Measurements from ENCODE around the gene SCART1.
"Not testable (repeated sequence)": the region's sequence is repeated elsewhere in the genome, so short reads cannot be mapped to it uniquely, and the experiment has no call there.

Gene SCART1

DNA sequence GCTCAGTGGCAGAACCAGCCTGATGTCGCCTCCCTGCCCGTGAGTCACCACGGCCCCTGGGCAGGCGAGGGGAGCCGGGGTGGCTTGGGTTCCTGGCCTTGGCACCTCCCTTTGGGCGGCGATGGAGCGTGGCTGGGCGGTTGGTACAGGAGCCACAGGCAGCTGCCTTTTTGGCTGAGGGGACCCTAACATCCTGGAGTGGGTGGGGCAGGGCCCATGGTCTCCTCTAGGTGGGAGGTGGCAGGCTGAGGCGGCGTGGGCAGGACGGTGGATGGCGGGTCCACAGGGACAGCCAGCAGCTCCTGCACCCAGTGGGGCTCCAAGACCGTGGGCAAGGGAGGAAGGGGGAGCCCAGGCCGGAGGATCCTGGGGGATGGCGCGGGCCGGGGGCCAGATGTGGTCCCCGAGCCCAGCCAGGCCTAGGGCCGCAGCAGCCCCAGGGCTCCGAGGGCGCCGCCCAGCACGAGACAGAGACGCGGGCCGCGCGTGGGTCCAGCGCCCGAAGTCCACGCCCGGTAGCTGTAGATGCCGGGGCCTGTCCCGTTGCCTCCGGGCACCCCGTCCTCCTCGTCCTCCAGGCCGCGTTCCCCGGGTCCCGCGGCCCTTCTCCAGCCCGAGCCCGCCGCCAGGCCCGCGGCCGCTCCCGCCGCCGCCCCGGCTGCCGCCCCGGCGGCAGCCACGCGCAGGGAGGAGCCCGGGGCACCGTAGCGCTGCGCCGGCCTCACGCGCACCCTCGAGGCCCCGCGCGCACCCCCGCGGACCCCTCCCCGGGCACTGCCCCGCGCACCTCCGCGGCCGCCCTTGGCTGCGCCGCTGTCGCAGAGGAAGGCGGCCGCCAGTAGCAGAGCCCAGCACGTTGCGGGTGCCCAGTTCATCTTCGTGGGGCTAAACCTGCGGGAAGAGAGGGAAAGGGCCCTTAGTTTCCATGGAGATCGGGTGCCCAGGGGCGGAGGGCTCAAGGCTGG, 30.7 kb upstream of the SCART1 start:
- Mint-ChIP-seq H3K36me3 (ENCODE audit: low read depth) (no peaks in the 10 kb centered on the region), H3K4me3 (no peak overlapping the region), H3K4me1 (ENCODE audit: low read depth) (no peaks in the 10 kb centered on the region), H3K27me3 (ENCODE audit: low read depth) (no peaks in the 10 kb centered on the region), H3K9me3 (no peaks in the 10 kb centered on the region), H3K27ac (no peak overlapping the region)

DNA sequence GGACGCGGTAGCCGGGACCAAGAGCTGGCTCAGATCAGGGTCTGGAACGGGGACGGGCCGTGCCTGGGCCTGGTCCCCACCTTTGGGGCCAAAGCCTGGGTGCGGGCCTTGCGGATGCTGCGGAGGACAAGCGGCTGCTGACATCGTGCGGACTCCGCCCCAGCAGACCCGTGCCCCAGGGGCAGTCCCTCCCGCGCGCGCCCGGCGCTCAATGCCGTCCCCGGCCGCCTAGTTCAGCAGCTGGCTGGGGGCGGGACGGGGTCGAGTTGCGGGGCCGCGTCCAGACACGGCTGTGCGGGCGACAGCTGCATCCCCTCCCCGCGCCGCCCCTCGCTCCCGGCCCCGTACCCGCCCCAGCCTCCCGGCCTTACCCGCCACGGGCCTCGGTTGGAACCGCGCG, 29.6 kb upstream of the SCART1 start:
- H3K4me1 Mint-ChIP-seq (ENCODE audit: low read depth); H3K4me3 Mint-ChIP-seq; H3K9me3 Mint-ChIP-seq; H3K27me3 Mint-ChIP-seq (ENCODE audit: low read depth); H3K27ac Mint-ChIP-seq; H3K36me3 Mint-ChIP-seq (ENCODE audit: low read depth): not testable (repeated sequence)

GRCh38 chr10:133424601-133425000, 29.1 kb upstream of the SCART1 start, which contains the start of gene SPRN:
SPRN (minus strand) TSS chr10:133424625; CDS start chr10:133423681, 944 bp downstream.
- not testable (repeated sequence) for H3K36me3 Mint-ChIP-seq (ENCODE audit: low read depth); H3K27ac Mint-ChIP-seq; H3K27me3 Mint-ChIP-seq (ENCODE audit: low read depth); H3K4me1 Mint-ChIP-seq (ENCODE audit: low read depth); H3K9me3 Mint-ChIP-seq; H3K4me3 Mint-ChIP-seq

- H3K9me3 Mint-ChIP-seq, result peaks cover 10% of the 10 kb centered on the region
- not testable (repeated sequence) for H3K27ac Mint-ChIP-seq; H3K4me1 Mint-ChIP-seq (ENCODE audit: low read depth); H3K4me3 Mint-ChIP-seq; H3K27me3 Mint-ChIP-seq (ENCODE audit: low read depth); H3K36me3 Mint-ChIP-seq (ENCODE audit: low read depth)
Measured at GRCh38 chr10:133429571-133429970, 24.2 kb upstream of the SCART1 start.

DNA sequence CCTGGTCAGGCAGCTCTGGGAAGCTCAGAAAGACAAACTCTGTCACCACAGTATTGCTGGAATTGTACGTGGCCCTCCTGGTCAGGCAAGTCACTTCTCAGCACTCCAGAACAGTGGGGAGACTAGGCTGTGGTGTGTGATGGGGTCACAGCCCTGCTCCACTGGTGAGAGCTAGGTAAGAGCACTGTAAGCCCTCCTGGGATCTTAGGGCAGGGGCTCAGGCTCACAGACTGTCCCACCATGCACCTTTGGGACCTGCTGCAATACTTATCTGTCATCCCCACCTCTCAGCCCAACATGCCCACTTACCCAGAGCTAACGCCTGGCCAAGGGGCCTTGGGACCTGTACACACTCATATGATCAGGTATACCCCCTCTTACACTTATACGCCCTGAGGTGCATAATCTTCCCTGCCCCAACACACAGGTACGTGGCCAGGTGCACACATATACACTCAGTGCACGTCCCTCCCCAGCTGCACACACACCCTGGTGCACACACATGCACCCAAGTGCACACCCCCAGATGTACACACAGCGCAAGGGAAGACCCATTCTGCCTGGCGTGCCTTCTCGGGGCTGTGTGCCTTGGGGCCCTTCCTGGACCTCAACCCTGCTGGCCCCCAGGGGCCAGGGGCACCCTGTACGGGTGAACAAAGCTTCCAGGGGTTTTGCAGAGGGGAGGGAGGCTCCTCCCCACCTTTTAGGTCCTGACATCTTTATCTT, 21.7 kb upstream of the SCART1 start:
- not testable (repeated sequence) for H3K27ac Mint-ChIP-seq; H3K4me3 Mint-ChIP-seq; H3K36me3 Mint-ChIP-seq (ENCODE audit: low read depth); H3K4me1 Mint-ChIP-seq (ENCODE audit: low read depth)
- peaks cover 11% of the 10 kb centered on the region for H3K27me3 Mint-ChIP-seq (ENCODE audit: low read depth)
- H3K9me3 Mint-ChIP-seq, result peaks cover 10% of the 10 kb centered on the region

- not testable (repeated sequence) for H3K4me1 Mint-ChIP-seq (ENCODE audit: low read depth); H3K27ac Mint-ChIP-seq; H3K4me3 Mint-ChIP-seq; H3K36me3 Mint-ChIP-seq (ENCODE audit: low read depth)
- peaks cover 10% of the 10 kb centered on the region for H3K9me3 Mint-ChIP-seq
- peaks cover 11% of the 10 kb centered on the region for H3K27me3 Mint-ChIP-seq (ENCODE audit: low read depth)
Measured at GRCh38 chr10:133432789-133433188, 21.0 kb upstream of the SCART1 start.

GRCh38 chr10:133438711-133439273, 15.0 kb upstream of the SCART1 start:
- Mint-ChIP-seq H3K36me3 (ENCODE audit: low read depth) (no peaks in the 10 kb centered on the region), H3K4me3 (no peak overlapping the region), H3K27ac (no peak overlapping the region), H3K27me3 (ENCODE audit: low read depth) (peaks cover 6% of the 10 kb centered on the region), H3K4me1 (ENCODE audit: low read depth) (peaks cover 9% of the 10 kb centered on the region), H3K9me3 (no peaks in the 10 kb centered on the region)

DNA sequence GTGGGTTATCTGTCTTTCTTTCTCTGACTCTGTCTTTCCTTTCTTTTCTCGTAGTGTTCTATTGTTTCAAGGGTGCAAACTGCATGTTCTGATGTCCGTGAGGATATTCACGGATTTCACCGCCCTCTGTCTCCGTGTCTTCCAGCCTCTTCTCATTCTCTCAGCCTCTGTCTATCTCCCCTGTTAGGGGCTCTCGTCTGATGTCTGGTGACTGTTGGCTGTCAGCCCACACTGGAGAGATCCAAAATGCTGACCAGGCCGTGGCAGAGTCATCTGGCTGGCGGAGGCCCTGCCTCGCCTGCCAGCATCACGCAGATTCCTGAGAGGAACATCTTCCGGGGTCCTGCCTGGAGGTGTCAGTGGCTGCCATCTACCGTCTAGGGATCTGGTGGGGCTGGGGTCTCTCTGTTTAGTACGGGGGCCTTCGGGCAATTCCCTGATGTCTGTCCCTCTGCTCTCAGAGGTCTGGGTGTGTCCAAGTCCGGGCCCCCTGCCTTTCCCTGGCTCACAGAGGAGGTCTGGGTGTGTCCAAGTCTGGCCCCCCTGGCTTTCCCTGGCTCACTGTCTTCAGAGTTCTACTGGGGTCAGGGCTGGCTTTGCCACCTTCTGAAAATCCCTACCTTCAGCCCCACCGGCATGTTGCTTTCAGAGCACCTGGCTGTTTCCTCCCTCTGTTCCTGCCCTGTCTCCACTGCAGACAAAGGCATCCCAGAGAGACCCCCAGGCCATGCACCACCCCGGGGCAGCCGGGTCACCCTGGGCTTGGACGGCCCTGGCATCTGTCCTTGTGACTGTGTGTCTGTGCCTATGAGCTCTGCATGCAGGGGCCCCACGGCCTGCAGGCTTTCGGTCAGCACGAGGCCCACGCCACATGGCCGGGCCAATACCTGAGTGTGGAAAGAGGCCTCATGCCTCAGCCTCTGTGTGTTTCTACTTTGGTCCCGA, 14.0 kb upstream of the SCART1 start:
- Mint-ChIP-seq H3K27ac (no peak overlapping the region), H3K4me3 (no peak overlapping the region), H3K36me3 (ENCODE audit: low read depth) (no peaks in the 10 kb centered on the region)

DNA sequence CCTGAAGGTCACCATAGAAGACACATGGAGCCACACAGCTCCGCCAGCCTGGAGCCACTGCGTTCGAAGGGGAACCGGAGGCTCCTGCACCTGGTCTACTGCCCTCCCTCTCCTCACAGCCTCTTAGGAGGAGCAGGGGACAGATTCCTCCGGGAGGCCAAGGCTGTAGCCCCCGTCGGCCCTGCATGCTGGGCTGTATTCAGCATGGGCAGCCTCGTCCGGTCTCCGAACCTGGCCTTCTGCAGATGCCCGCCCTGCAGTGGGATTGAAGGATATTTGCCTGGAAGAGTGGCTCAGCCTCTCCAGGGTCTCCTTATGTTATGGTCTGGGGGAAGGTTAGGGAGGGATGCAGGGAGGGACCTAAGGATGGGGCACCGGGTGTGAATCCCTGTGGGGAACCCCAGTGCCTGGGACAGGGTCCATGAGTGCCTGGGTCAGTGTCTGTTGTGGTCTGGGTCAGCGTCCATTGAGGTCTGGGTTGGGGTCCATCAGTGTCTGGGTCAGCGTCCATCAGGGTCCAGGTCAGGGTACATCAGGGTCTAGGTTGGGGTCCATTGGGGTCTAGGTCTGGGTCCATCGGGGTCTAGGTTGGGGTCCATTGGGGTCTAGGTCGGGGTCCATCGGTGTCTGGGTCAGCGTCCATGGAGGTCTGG, 13.0 kb upstream of the SCART1 start:
- H3K4me1 Mint-ChIP-seq (ENCODE audit: low read depth), result peaks cover 9% of the 10 kb centered on the region
- no peak overlapping the region for H3K4me3 Mint-ChIP-seq
- peaks cover 9% of the 10 kb centered on the region for H3K9me3 Mint-ChIP-seq
- peaks cover 6% of the 10 kb centered on the region for H3K27me3 Mint-ChIP-seq (ENCODE audit: low read depth)
- peaks cover 3% of the 10 kb centered on the region for H3K36me3 Mint-ChIP-seq (ENCODE audit: low read depth)
- no peak overlapping the region for H3K27ac Mint-ChIP-seq

More for the DNA sequence above, 14.0 kb upstream of the SCART1 start:
- peaks cover 9% of the 10 kb centered on the region for H3K4me1 Mint-ChIP-seq (ENCODE audit: low read depth)
- H3K27me3 Mint-ChIP-seq (ENCODE audit: low read depth), result peaks cover 6% of the 10 kb centered on the region
- H3K9me3 Mint-ChIP-seq, result no peaks in the 10 kb centered on the region

DNA sequence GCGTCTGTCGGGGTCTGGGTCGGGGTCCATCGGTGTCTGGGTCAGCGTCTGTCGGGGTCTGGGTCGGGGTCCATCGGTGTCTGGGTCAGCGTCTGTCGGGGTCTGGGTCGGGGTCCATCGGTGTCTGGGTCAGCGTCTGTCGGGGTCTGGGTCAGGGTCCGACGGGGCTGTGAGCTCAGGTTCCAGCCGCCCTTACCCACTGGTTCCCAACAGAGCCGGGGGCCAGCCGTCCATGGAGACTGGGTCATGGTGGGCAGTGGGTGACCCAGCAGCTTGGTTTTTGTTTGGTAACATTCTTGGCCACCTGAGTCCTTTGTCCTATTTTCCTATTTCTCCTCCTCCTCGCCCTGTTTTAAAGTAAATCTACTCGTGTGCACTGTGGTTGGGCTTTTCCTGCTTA, 12.4 kb upstream of the SCART1 start:
- not testable (repeated sequence) for H3K9me3 Mint-ChIP-seq; H3K36me3 Mint-ChIP-seq (ENCODE audit: low read depth); H3K4me3 Mint-ChIP-seq; H3K27me3 Mint-ChIP-seq (ENCODE audit: low read depth); H3K27ac Mint-ChIP-seq; H3K4me1 Mint-ChIP-seq (ENCODE audit: low read depth)

DNA sequence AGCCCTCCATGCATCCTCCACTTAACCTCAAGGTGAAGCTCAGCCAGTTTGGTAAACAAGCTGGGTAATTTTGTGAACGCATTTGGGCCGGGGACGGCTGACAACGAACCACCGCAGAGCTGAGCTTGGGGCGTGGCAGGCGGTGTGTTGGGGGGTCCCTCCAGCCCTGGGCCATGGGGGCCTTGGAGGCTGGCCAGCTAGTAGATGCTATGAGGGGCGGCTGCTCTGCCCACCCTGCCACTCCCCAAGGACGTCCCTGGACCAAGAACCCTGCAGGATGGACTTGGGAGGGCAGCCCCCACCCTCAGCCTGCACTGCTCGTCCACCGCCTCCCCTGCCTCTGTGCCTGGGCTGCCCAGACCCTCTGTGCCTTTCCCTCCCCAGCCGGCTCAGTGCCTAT, 12.0 kb upstream of the SCART1 start:
- Mint-ChIP-seq H3K27ac (no peak overlapping the region), H3K36me3 (ENCODE audit: low read depth) (peaks cover 5% of the 10 kb centered on the region), H3K9me3 (peaks cover 12% of the 10 kb centered on the region), H3K4me1 (ENCODE audit: low read depth) (peaks cover 9% of the 10 kb centered on the region), H3K27me3 (ENCODE audit: low read depth) (peaks cover under 1% of the 10 kb centered on the region), H3K4me3 (no peak overlapping the region)

DNA sequence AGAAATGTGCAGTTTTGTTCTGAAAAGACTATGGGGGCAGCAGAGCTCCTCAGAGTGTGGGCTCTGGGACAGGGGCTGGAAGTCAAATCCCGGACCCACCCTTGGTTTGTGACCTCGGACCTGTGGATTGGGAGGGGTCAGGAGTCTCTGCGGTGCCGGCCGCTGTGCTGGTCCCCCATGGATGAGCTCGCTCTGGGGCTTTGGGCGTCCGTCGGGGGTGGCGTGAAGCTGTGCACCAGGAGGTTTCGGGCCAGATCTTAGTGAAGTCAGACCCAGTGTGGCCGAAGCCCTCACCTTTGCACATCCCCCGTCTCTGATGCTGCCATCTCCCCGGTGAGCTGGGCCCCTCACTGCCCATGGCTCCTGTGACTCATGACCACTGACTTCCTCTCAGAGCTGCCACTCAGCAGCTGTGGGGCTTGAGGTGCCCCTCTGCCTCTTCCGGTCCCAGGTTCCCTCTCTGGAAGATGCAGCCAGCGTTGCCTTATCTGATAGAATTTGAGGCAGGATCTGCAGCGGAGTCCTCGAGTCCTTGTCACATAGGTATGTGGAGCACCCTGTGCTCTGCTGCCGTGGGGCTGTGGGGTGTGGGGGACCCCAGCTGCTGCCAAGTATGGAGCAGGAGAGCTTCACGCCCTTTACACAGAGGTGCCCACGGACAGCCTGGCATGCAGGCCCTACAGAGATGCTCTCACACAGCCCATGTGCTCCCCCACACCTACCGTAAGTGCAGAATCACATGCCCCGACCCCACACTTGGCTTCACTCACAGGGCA, 11.4 kb upstream of the SCART1 start:
- Mint-ChIP-seq H3K27ac (no peak overlapping the region), H3K4me3 (no peak overlapping the region), H3K36me3 (ENCODE audit: low read depth) (peaks cover 6% of the 10 kb centered on the region)

More for the DNA sequence above, 11.4 kb upstream of the SCART1 start:
- Mint-ChIP-seq H3K27me3 (ENCODE audit: low read depth) (no peaks in the 10 kb centered on the region), H3K9me3 (peaks cover 17% of the 10 kb centered on the region), H3K4me1 (ENCODE audit: low read depth) (peaks cover 9% of the 10 kb centered on the region)
